Coronary artery (tissue), 2 donors: ENCODE data around the gene SLC49A4.

Experiments used
- DNase-seq: peaks from one replicate; pipeline ENCODE4 v3.0.0-alpha.2; 2017; ENCODE audit warnings: low spot score
- H3K27ac ChIP-seq, 2 donors: fragments of 200-600 bp; sonication (generic); one replicate each; pipeline ENCODE4 v1.5.1; 2016 to 2019
- H3K4me3 ChIP-seq: fragments of 200-600 bp; sonication (generic); 2 replicates; pipeline ENCODE4 v1.5.1; 2016; ENCODE audit warnings: mild to moderate bottlenecking, moderate library complexity
- TF ChIP-seq, protein P1 (sequence below): fragments of 200-600 bp; sonication (generic); IDR thresholded peaks from one replicate; pipeline ENCODE4 v1.5.1; 2019; ENCODE audit warnings: antibody characterized with exemption

The SLC49A4 gene

GRCh38 chr3:122921791-122922651 is 127.2 kb downstream of the SLC49A4 start:
- H3K4me3 ChIP-seq, result peak overlapping the region; percentile 1
- H3K27ac ChIP-seq, result no peak overlapping the region
- DNase-seq, result no peak
- TF ChIP-seq, protein P1, sequence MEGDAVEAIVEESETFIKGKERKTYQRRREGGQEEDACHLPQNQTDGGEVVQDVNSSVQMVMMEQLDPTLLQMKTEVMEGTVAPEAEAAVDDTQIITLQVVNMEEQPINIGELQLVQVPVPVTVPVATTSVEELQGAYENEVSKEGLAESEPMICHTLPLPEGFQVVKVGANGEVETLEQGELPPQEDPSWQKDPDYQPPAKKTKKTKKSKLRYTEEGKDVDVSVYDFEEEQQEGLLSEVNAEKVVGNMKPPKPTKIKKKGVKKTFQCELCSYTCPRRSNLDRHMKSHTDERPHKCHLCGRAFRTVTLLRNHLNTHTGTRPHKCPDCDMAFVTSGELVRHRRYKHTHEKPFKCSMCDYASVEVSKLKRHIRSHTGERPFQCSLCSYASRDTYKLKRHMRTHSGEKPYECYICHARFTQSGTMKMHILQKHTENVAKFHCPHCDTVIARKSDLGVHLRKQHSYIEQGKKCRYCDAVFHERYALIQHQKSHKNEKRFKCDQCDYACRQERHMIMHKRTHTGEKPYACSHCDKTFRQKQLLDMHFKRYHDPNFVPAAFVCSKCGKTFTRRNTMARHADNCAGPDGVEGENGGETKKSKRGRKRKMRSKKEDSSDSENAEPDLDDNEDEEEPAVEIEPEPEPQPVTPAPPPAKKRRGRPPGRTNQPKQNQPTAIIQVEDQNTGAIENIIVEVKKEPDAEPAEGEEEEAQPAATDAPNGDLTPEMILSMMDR, result no peak

- Histone ChIP-seq H3K4me3 (no peak overlapping the region), H3K27ac (no peak overlapping the region)
- TF ChIP-seq, protein P1, result no peak
- DNase-seq, result no peak
These were observed 128.7 kb downstream of the SLC49A4 start for GRCh38 chr3:122923611-122924010.

- TF ChIP-seq, protein P1, result no peak
- H3K27ac ChIP-seq, result no peak overlapping the region
- no peak overlapping the region for H3K4me3 ChIP-seq
- DNase-seq, result no peak
These were observed 129.2 kb downstream of the SLC49A4 start for GRCh38 chr3:122924056-122924455.

- DNase-seq, result no peak
- TF ChIP-seq, protein P1, result no peak
- Histone ChIP-seq H3K27ac (no peak overlapping the region), H3K4me3 (no peak overlapping the region)
These were observed 130.9 kb downstream of the SLC49A4 start for GRCh38 chr3:122925756-122926155.

DNA sequence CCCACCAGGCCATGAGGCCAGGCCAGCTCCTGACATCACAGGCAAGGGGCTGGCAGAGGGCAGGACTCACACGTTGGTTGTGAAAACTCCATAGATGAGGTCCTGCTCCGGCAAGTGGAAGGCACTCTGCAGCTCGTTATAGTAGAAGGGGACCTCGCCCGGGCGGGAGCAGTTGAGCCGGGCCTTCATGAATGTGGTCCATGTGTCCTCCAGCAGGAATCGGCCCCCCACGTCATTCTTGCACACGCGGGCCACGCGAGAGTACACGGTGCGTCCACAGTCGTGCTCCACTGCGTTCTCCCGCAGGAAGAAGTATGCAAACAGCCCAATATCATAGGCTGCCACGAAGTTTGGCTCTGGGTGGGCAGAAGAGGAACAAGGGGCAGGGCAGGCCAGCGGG is 131.5 kb downstream of the SLC49A4 start:
- H3K27ac ChIP-seq, result no peak overlapping the region
- H3K4me3 ChIP-seq, result no peak overlapping the region
- TF ChIP-seq, protein P1, result no peak
- DNase-seq, result no peak

GRCh38 chr3:122926811-122927210 is 131.9 kb downstream of the SLC49A4 start:
- DNase-seq, result no peak
- TF ChIP-seq, protein P1, result no peak
- Histone ChIP-seq H3K27ac (no peak overlapping the region), H3K4me3 (no peak overlapping the region)

DNA sequence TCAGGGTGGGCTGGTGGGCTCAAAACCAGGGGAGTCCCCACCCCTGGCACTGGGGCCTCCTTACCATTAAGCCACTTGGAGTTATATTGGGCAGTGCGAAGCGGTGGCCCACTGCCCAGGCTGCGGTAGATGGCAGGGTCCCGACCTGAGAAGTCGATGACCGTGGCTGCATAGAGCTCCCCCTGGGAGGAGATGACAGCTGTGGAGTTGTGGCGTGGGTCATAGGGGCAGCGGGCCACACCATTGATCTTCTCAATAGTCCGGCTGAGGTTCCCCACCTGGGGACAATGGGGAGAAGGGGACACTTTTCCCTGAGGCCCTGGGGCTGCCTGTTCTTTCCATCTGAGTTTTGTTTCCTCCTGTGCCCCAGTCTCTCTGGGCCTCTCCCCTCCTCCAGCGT is 132.9 kb downstream of the SLC49A4 start:
- H3K4me3 ChIP-seq, result no peak overlapping the region
- DNase-seq, result no peak
- TF ChIP-seq, protein P1, result no peak
- no peak overlapping the region for H3K27ac ChIP-seq
